ENCODE data around the gene ARHGAP6. TPM values are rescaled to one million over a fixed set of nuclear protein-coding genes. Genes with fewer than 3 reads are reported as not detected.

Gene ARHGAP6
- total RNA-seq, 4 donors from 2014 or later: 2.1 to 30.5 (median 4.9) TPM

- Histone ChIP-seq H3K4me1 (no peaks in the 10 kb centered on the region), H3K27me3 (no peaks in the 10 kb centered on the region), H3K36me3 (no peaks in the 10 kb centered on the region), H3K27ac (no peak overlapping the region), H3K4me3 (no peak overlapping the region), H3K9me3 (no peaks in the 10 kb centered on the region)
- TF ChIP-seq CTCF (IDR thresholded peaks at IDR 0.05) (no peak), POLR2A (IDR thresholded peaks at IDR 0.05) (no peak)
- no peak for DNase-seq
Observed at GRCh38 chrX:11407331-11408108, 258.2 kb downstream of the ARHGAP6 start.

- no peaks in the 10 kb centered on the region for H3K27me3 ChIP-seq
- no peaks in the 10 kb centered on the region for H3K36me3 ChIP-seq
- no peaks in the 10 kb centered on the region for H3K9me3 ChIP-seq
- no peak for TF ChIP-seq POLR2A (IDR thresholded peaks at IDR 0.05)
- no peak for TF ChIP-seq CTCF (IDR thresholded peaks at IDR 0.05)
- H3K4me1 ChIP-seq: no peaks in the 10 kb centered on the region
- H3K27ac ChIP-seq: no peak overlapping the region
- H3K4me3 ChIP-seq: no peak overlapping the region
- no peak for DNase-seq
Observed at GRCh38 chrX:11406109-11406765, 259.5 kb downstream of the ARHGAP6 start.

GRCh38 chrX:11403631-11404030, 262.1 kb downstream of the ARHGAP6 start:
- no peak for DNase-seq
- no peak for TF ChIP-seq CTCF (IDR thresholded peaks at IDR 0.05)
- no peak for TF ChIP-seq POLR2A (IDR thresholded peaks at IDR 0.05)
- H3K27me3 ChIP-seq: no peaks in the 10 kb centered on the region
- H3K4me3 ChIP-seq: no peak overlapping the region
- H3K36me3 ChIP-seq: no peaks in the 10 kb centered on the region
- no peaks in the 10 kb centered on the region for H3K9me3 ChIP-seq
- H3K4me1 ChIP-seq: no peaks in the 10 kb centered on the region
- no peak overlapping the region for H3K27ac ChIP-seq

- Histone ChIP-seq H3K27me3 (no peaks in the 10 kb centered on the region), H3K36me3 (no peaks in the 10 kb centered on the region), H3K9me3 (no peaks in the 10 kb centered on the region), H3K4me1 (no peaks in the 10 kb centered on the region), H3K4me3 (no peak overlapping the region), H3K27ac (no peak overlapping the region)
- no peak for DNase-seq
- TF ChIP-seq CTCF (IDR thresholded peaks at IDR 0.05): no peak
- no peak for TF ChIP-seq POLR2A (IDR thresholded peaks at IDR 0.05)
Observed at GRCh38 chrX:11401966-11402365, 263.8 kb downstream of the ARHGAP6 start.

GRCh38 chrX:11399489-11400094, 266.1 kb downstream of the ARHGAP6 start:
- Histone ChIP-seq H3K4me1 (no peaks in the 10 kb centered on the region), H3K27me3 (no peaks in the 10 kb centered on the region), H3K4me3 (no peak overlapping the region), H3K9me3 (no peaks in the 10 kb centered on the region), H3K27ac (no peak overlapping the region), H3K36me3 (no peaks in the 10 kb centered on the region)
- no peak for DNase-seq
- TF ChIP-seq POLR2A (IDR thresholded peaks at IDR 0.05) (no peak), CTCF (IDR thresholded peaks at IDR 0.05) (no peak)

Data from Peyer's patch (tissue), 4 donors.